Loucy (cell line): Measurements from ENCODE around the gene C1QL1.

Experiments
- H2AFZ ChIP-seq: fragments of 200-600 bp; sonication (generic); 2 replicates; pipeline ENCODE4 v1.6.0; 2016; ENCODE audit warnings: antibody characterized with exemption, mild to moderate bottlenecking, low read length, moderate library complexity
- H3F3A ChIP-seq: fragments of 200-600 bp; 2 replicates; pipeline ENCODE4 v1.6.0; 2016; ENCODE audit warnings: antibody characterized with exemption, low read depth, mild to moderate bottlenecking
- H3K27me3 ChIP-seq: fragments of 200-600 bp; sonication (generic); 2 replicates; pipeline ENCODE4 v1.6.1; 2014; ENCODE audit warnings: low read length, mild to moderate bottlenecking; ENCODE audit not compliant: insufficient read depth, poor library complexity, severe bottlenecking
- H3K36me3 ChIP-seq: fragments of 200-600 bp; sonication (generic); 2 replicates; pipeline ENCODE4 v1.6.1; 2016; ENCODE audit warnings: low read length; ENCODE audit not compliant: insufficient read depth
- H3K4me1 ChIP-seq: fragments of 200-600 bp; sonication (generic); 2 replicates; pipeline ENCODE4 v1.5.1; 2014; ENCODE audit warnings: low read length, mild to moderate bottlenecking; ENCODE audit not compliant: insufficient read depth, poor library complexity, severe bottlenecking
- H3K4me2 ChIP-seq: fragments of 200-600 bp; sonication (generic); 2 replicates; pipeline ENCODE4 v1.6.0; 2014; ENCODE audit warnings: antibody characterized with exemption, low read length, low read depth, mild to moderate bottlenecking; ENCODE audit not compliant: poor library complexity, severe bottlenecking
- H3K4me3 ChIP-seq: fragments of 200-600 bp; sonication (generic); 2 replicates; pipeline ENCODE4 v1.5.1; 2014; ENCODE audit warnings: low read length, mild to moderate bottlenecking, mixed read lengths; ENCODE audit not compliant: poor library complexity, severe bottlenecking
- H3K79me2 ChIP-seq: fragments of 200-600 bp; sonication (generic); 2 replicates; pipeline ENCODE4 v1.6.1; 2014; ENCODE audit warnings: low read length; ENCODE audit not compliant: insufficient read depth
- H3K9ac ChIP-seq: fragments of 200-600 bp; sonication (generic); 2 replicates; pipeline ENCODE4 v1.6.0; 2014; ENCODE audit warnings: mild to moderate bottlenecking, low read depth, low read length, moderate library complexity; ENCODE audit not compliant: poor library complexity, severe bottlenecking
- H3K9me2 ChIP-seq: fragments of 200-600 bp; sonication (generic); replicated peaks from 2 replicates; pipeline ENCODE4 v1.6.1; 2016; ENCODE audit warnings: low read depth, low read length, mixed read lengths
- H3K9me3 ChIP-seq: fragments of 200-600 bp; sonication (generic); 2 replicates; pipeline ENCODE4 v1.6.1; 2014; ENCODE audit warnings: mild to moderate bottlenecking, antibody characterized with exemption, low read length, low read depth; ENCODE audit not compliant: insufficient read depth
- H4K20me1 ChIP-seq: fragments of 200-600 bp; sonication (generic); 2 replicates; pipeline ENCODE4 v1.6.0; 2014; ENCODE audit warnings: antibody characterized with exemption, low read length, mild to moderate bottlenecking; ENCODE audit not compliant: insufficient read depth, poor library complexity, severe bottlenecking
- CTCF ChIP-seq: fragments of 200-600 bp; sonication (generic); conservative IDR thresholded peaks from 2 replicates; pipeline ENCODE4 v1.5.1; 2014; ENCODE audit warnings: mild to moderate bottlenecking, antibody characterized with exemption, low read length
- EZH2phosphoT487 ChIP-seq: fragments of 200-600 bp; IDR thresholded peaks from 2 replicates; pipeline ENCODE4 v1.6.1; 2018; ENCODE audit warnings: antibody characterized with exemption, mild to moderate bottlenecking, moderate library complexity, borderline replicate concordance

Gene C1QL1

DNA sequence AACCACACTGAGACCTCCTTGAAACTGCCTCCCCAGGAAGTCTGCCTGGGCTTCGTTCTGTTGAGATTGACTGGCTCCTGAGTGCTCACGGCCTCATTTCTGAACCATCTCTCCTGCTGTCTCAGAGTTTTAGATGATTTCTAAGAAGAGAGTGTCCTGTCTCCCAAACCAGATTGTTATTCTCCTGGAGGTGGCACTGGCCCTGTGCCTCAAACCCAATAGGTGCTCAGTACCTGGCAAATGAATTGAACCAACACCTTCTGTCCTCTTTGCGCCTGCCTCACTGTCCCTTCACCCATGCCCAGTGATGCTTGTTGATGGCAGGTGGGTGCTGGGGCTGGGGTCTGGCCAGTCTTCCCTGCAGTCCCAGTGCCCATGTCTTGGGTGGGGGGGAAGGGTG, 36.3 kb upstream of the C1QL1 start:
- H3K4me3 ChIP-seq: no peak overlapping the region
- no peak overlapping the region for H3K9ac ChIP-seq
- peaks cover 3% of the 10 kb centered on the region for H3K9me3 ChIP-seq
- no peak for TF ChIP-seq EZH2phosphoT487
- TF ChIP-seq CTCF: no peak
- no peaks in the 10 kb centered on the region for H3F3A ChIP-seq
- H3K4me1 ChIP-seq: no peaks in the 10 kb centered on the region
- H3K79me2 ChIP-seq: no peaks in the 10 kb centered on the region
- H3K36me3 ChIP-seq: no peaks in the 10 kb centered on the region
- no peaks in the 10 kb centered on the region for H3K9me2 ChIP-seq
- no peaks in the 10 kb centered on the region for H3K27me3 ChIP-seq
- H2AFZ ChIP-seq: no peak overlapping the region
- no peak overlapping the region for H3K4me2 ChIP-seq
- H4K20me1 ChIP-seq: no peaks in the 10 kb centered on the region

- H4K20me1 ChIP-seq: no peaks in the 10 kb centered on the region
Measured at GRCh38 chr17:45003877-45004276, 35.8 kb upstream of the C1QL1 start.

GRCh38 chr17:45001310-45001709, 33.2 kb upstream of the C1QL1 start:
- no peaks in the 10 kb centered on the region for H3K36me3 ChIP-seq
- H3K9me2 ChIP-seq: no peaks in the 10 kb centered on the region
- peaks cover 5% of the 10 kb centered on the region for H3K9me3 ChIP-seq
- no peaks in the 10 kb centered on the region for H3K79me2 ChIP-seq
- H2AFZ ChIP-seq: no peak overlapping the region
- H3K4me2 ChIP-seq: no peak overlapping the region
- H3F3A ChIP-seq: no peaks in the 10 kb centered on the region
- H3K4me1 ChIP-seq: no peaks in the 10 kb centered on the region
- H4K20me1 ChIP-seq: no peaks in the 10 kb centered on the region
- H3K27me3 ChIP-seq: no peaks in the 10 kb centered on the region
- H3K9ac ChIP-seq: no peak overlapping the region
- no peak overlapping the region for H3K4me3 ChIP-seq
- no peak for TF ChIP-seq CTCF
- no peak for TF ChIP-seq EZH2phosphoT487

More at GRCh38 chr17:45003877-45004276, 35.8 kb upstream of the C1QL1 start:
- no peak overlapping the region for H3K4me2 ChIP-seq
- no peak overlapping the region for H3K9ac ChIP-seq
- no peak overlapping the region for H2AFZ ChIP-seq
- H3K9me3 ChIP-seq: peaks cover 5% of the 10 kb centered on the region
- H3K27me3 ChIP-seq: no peaks in the 10 kb centered on the region
- no peaks in the 10 kb centered on the region for H3K9me2 ChIP-seq
- TF ChIP-seq CTCF (no peak), EZH2phosphoT487 (no peak)
- no peaks in the 10 kb centered on the region for H3K4me1 ChIP-seq
- H3K36me3 ChIP-seq: no peaks in the 10 kb centered on the region
- H3K4me3 ChIP-seq: no peak overlapping the region
- H3K79me2 ChIP-seq: no peaks in the 10 kb centered on the region
- H3F3A ChIP-seq: no peaks in the 10 kb centered on the region
